ENCODE results near the gene CLDN20. TPM values are rescaled to one million over a fixed set of nuclear protein-coding genes. Genes with fewer than 3 reads are reported as not detected.

Gene CLDN20
- total and polyA plus RNA-seq, 2 donors (not counting 1 experiment from before 2014, with no cell fraction given) = not detected

- no peak for DNase-seq (ENCODE audit: low read depth in 2 of 2)
- Histone ChIP-seq H3K4me1 (ENCODE audit: control insufficient read depth, extremely low read depth, insufficient read depth, low read length) (no peaks in the 10 kb centered on the region), H3K4me3 (replicated peaks in 1 of 4; ENCODE audit: control extremely low read depth in 1 of 4, insufficient read depth in 1 of 4, low read depth in 3 of 4, low read length in 4 of 4) (no peak overlapping the region), H4K20me1 (ENCODE audit: control insufficient read depth, extremely low read depth, insufficient read depth, low read length) (no peaks in the 10 kb centered on the region), H3K79me2 (ENCODE audit: control insufficient read depth, insufficient read depth, low read length) (no peaks in the 10 kb centered on the region), H3K9me3 (ENCODE audit: control insufficient read depth, insufficient read depth, low read depth, low read length) (no peaks in the 10 kb centered on the region), H3K9ac (ENCODE audit: insufficient read depth, low read length) (no peak overlapping the region), H3K27me3 (ENCODE audit: control insufficient read depth, insufficient read depth, low read length) (no peaks in the 10 kb centered on the region), H3K4me2 (ENCODE audit: extremely low read depth, insufficient read depth, low read length) (no peak overlapping the region), H3K36me3 (ENCODE audit: control insufficient read depth, insufficient read depth, low read length) (no peaks in the 10 kb centered on the region), H3K27ac (ENCODE audit: insufficient read depth, low read length) (no peak overlapping the region), H2AFZ (ENCODE audit: low read length) (no peak overlapping the region)
- TF ChIP-seq EZH2 (IDR thresholded peaks at IDR 0.05; ENCODE audit: low read length, missing control alignments) = no peak
- TF ChIP-seq, protein P1, sequence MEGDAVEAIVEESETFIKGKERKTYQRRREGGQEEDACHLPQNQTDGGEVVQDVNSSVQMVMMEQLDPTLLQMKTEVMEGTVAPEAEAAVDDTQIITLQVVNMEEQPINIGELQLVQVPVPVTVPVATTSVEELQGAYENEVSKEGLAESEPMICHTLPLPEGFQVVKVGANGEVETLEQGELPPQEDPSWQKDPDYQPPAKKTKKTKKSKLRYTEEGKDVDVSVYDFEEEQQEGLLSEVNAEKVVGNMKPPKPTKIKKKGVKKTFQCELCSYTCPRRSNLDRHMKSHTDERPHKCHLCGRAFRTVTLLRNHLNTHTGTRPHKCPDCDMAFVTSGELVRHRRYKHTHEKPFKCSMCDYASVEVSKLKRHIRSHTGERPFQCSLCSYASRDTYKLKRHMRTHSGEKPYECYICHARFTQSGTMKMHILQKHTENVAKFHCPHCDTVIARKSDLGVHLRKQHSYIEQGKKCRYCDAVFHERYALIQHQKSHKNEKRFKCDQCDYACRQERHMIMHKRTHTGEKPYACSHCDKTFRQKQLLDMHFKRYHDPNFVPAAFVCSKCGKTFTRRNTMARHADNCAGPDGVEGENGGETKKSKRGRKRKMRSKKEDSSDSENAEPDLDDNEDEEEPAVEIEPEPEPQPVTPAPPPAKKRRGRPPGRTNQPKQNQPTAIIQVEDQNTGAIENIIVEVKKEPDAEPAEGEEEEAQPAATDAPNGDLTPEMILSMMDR (conservative IDR thresholded peaks at IDR 0.05 in 1 of 2, IDR thresholded peaks at IDR 0.05 in 1 of 2; ENCODE audit: low read depth in 1 of 2, low read length in 2 of 2) = no peak
These were observed 23.9 kb downstream of the CLDN20 start for GRCh38 chr6:155287762-155288161.

DNA sequence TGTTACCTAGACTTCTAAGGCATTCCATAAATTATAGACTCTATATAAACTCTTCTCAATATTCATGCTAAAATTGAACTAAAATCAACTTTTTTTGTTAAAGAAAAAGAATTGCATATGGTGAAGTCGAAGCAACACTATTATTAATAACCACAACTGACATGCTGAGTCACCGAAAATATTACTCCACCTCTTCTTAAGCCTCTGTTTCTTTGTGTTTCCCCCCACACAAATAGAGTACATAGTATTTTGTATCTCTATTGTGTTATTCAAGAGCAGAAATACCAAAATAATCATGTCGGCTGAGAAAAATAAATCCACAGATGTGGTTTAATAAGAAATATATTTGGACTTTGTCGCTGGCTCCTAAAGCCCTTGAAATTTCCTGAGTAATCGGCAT, 26.7 kb downstream of the CLDN20 start:
- H3K79me2 ChIP-seq (ENCODE audit: control insufficient read depth, insufficient read depth, low read length) = no peaks in the 10 kb centered on the region
- H3K4me2 ChIP-seq (ENCODE audit: extremely low read depth, insufficient read depth, low read length) = no peak overlapping the region
- no peaks in the 10 kb centered on the region for H3K4me1 ChIP-seq (ENCODE audit: control insufficient read depth, extremely low read depth, insufficient read depth, low read length)
- no peak overlapping the region for H3K27ac ChIP-seq (ENCODE audit: insufficient read depth, low read length)
- no peak overlapping the region for H3K9ac ChIP-seq (ENCODE audit: insufficient read depth, low read length)
- DNase-seq (ENCODE audit: low read depth in 2 of 2) = no peak
- no peaks in the 10 kb centered on the region for H3K27me3 ChIP-seq (ENCODE audit: control insufficient read depth, insufficient read depth, low read length)
- H3K9me3 ChIP-seq (ENCODE audit: control insufficient read depth, insufficient read depth, low read depth, low read length) = no peaks in the 10 kb centered on the region
- H3K4me3 ChIP-seq (replicated peaks in 1 of 4; ENCODE audit: control extremely low read depth in 1 of 4, insufficient read depth in 1 of 4, low read depth in 3 of 4, low read length in 4 of 4) = no peak overlapping the region
- H3K36me3 ChIP-seq (ENCODE audit: control insufficient read depth, insufficient read depth, low read length) = no peaks in the 10 kb centered on the region
- no peak for TF ChIP-seq EZH2 (IDR thresholded peaks at IDR 0.05; ENCODE audit: low read length, missing control alignments)
- TF ChIP-seq, protein P1 (conservative IDR thresholded peaks at IDR 0.05 in 1 of 2, IDR thresholded peaks at IDR 0.05 in 1 of 2; ENCODE audit: low read depth in 1 of 2, low read length in 2 of 2) = no peak
- no peak overlapping the region for H2AFZ ChIP-seq (ENCODE audit: low read length)
- no peaks in the 10 kb centered on the region for H4K20me1 ChIP-seq (ENCODE audit: control insufficient read depth, extremely low read depth, insufficient read depth, low read length)

GRCh38 chr6:155291291-155291690, 27.5 kb downstream of the CLDN20 start:
- H3K4me3 ChIP-seq (replicated peaks in 1 of 4; ENCODE audit: control extremely low read depth in 1 of 4, insufficient read depth in 1 of 4, low read depth in 3 of 4, low read length in 4 of 4) = no peak overlapping the region
- H3K4me1 ChIP-seq (ENCODE audit: control insufficient read depth, extremely low read depth, insufficient read depth, low read length) = no peaks in the 10 kb centered on the region
- no peaks in the 10 kb centered on the region for H3K79me2 ChIP-seq (ENCODE audit: control insufficient read depth, insufficient read depth, low read length)
- H3K27me3 ChIP-seq (ENCODE audit: control insufficient read depth, insufficient read depth, low read length) = no peaks in the 10 kb centered on the region
- no peak for TF ChIP-seq EZH2 (IDR thresholded peaks at IDR 0.05; ENCODE audit: low read length, missing control alignments)
- TF ChIP-seq, protein P1 (conservative IDR thresholded peaks at IDR 0.05 in 1 of 2, IDR thresholded peaks at IDR 0.05 in 1 of 2; ENCODE audit: low read depth in 1 of 2, low read length in 2 of 2) = no peak
- no peak overlapping the region for H3K9ac ChIP-seq (ENCODE audit: insufficient read depth, low read length)
- DNase-seq (ENCODE audit: low read depth in 2 of 2) = no peak
- H4K20me1 ChIP-seq (ENCODE audit: control insufficient read depth, extremely low read depth, insufficient read depth, low read length) = no peaks in the 10 kb centered on the region
- no peaks in the 10 kb centered on the region for H3K9me3 ChIP-seq (ENCODE audit: control insufficient read depth, insufficient read depth, low read depth, low read length)
- H3K36me3 ChIP-seq (ENCODE audit: control insufficient read depth, insufficient read depth, low read length) = peaks cover 2% of the 10 kb centered on the region
- no peak overlapping the region for H3K27ac ChIP-seq (ENCODE audit: insufficient read depth, low read length)
- H3K4me2 ChIP-seq (ENCODE audit: extremely low read depth, insufficient read depth, low read length) = no peak overlapping the region
- H2AFZ ChIP-seq (ENCODE audit: low read length) = no peak overlapping the region

All from fibroblast of lung (primary cell).